ENCODE data around the gene PDCD6IP.
"Not testable (repeated sequence)": the region's sequence is repeated elsewhere in the genome, so short reads cannot be mapped to it uniquely, and the experiment has no call there.

DNA sequence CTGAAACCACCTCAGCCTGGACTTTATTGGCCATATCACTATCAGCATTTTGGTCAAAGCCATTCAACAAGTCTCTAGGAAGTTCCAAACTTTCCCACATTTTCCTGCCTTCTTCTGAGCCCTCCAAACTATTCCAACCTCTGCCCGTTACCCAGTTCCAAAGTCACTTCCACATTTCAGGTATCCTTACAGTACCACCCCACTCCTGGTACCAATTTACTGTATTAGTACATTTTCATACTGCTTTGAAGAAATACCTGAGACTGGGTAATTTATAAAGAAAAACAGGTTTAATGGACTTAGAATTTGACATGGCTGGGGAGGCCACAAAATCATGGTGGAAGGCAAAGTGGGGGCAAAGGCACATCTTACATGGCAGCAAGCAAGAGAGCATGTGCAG is 44.0 kb upstream of the PDCD6IP start:
- TF ChIP-seq EZH2 (IDR thresholded peaks at IDR 0.05; ENCODE audit: insufficient read depth, poor library complexity, severe bottlenecking); EZH2phosphoT487 (IDR thresholded peaks at IDR 0.05; ENCODE audit: insufficient read depth, low read depth): not testable (repeated sequence)

All from GM23248 (cell line).